Subcutaneous adipose tissue (tissue), 4 donors: Measurements from ENCODE around the gene GRIK2. TPM values are rescaled to one million over a fixed set of nuclear protein-coding genes. Genes with fewer than 3 reads are reported as not detected.

Experiments used
- CTCF ChIP-seq: fragments of 450-650 bp; IDR thresholded peaks from one replicate; pipeline ENCODE4 v1.5.1; 2016; ENCODE audit warnings: low read depth, mild to moderate bottlenecking, control low read depth, antibody characterized with exemption, moderate library complexity
- total RNA-seq, 4 donors: library from RNA; depleted of rRNA; stranded (reverse); fragments of >200 nt; gene quantifications; one replicate each; pipeline ENCODE4 v1.1.0, GENCODE V29; 2016

Gene GRIK2
- total RNA-seq, 4 donors from 2014 or later = 0.19 to 1.5 (median 0.81) TPM

DNA sequence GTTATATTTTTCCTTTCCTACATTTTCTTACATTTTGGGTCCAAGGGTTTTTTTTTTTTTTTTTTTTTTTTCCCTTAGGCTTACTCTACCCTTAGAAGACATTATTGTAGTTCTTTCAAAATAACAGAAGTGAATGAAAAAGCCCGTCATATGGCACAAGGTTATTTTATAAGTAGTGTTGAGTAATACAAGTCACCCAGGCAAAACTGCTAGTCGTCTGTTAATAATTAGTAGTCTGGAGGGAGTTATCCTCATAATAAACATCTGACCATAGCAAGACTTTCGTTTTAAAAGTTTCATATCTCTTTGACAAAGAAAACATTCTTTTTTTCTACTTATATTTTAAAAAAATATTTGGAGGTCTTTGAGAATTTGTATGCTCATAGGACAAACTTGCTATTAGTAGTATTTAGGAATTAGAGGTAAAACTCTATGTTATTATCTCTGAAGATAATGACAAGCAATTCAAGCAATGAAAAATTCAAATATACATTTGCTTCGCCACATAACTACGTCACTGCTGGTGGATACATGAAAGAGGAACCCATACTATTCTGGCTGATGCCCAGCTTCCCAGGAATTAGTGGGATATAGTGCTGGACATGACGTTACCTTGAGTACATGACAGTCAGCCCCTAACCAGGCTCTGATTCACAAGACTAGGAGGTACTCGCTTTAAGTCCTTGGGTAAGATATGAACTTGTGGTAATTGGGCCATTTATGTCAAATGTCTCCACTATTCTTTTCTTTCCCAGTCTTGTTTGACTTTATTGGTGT is 532.8 kb downstream of the GRIK2 start:
- TF ChIP-seq CTCF = no peak

DNA sequence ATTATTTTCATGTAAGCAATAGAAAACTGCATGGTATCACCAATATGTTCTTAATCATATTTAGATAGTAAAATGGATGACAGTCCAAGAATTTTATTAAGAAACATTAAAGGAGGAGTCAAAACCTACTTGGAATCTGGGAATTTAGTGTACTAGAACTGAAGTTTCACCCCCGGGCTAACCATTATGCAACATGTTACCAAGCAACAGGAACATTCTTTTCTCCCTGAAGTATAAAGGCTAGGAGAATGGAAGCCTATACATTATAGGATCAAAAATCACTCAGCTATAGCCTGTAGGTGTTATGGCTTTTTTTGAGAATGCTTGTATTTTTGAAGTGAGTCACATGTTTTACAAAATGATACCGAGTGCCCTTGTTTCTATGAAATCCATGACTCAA is 538.3 kb downstream of the GRIK2 start:
- TF ChIP-seq CTCF = no peak

DNA sequence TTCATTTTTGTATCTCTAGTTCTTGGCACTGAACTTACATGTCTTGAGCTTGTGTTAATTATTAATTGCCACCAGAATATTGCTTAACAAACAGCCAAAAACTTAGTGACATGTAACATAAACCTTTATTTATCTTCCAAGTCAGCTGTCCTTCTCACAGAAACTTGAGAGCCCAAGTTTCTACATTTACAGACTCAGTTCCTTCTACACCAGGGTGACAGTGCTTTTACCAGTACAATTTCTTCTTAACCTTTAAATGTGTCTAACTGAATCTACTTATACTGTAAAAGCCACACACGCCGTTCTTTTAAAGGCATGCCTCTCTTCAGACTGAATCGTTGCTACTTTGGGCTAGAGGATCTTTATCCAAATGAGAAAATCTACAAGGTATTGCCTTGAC is 539.2 kb downstream of the GRIK2 start:
- no peak for TF ChIP-seq CTCF

DNA sequence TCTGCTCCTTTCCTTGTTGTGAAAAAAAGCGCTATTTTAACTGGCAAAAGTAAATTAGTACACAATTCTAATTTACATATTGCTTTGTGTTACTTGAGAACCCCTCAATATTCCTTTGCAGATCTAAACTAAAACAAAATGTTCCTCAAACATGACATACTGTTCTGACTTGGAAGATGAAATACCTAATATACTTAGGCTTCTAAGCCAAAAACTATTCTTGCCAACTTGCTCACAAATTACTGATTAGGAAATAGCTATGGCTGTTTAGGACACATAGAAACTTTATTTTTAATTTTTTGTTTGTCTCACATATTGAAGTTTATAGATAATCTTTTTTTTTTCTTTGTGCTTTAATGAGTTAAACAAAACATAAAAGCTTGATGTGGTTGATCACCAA is 542.2 kb downstream of the GRIK2 start:
- no peak for TF ChIP-seq CTCF

- no peak for TF ChIP-seq CTCF
Observed at GRCh38 chr6:101936516-101936915, 543.0 kb downstream of the GRIK2 start.

GRCh38 chr6:101937108-101937507 is 543.6 kb downstream of the GRIK2 start:
- no peak for TF ChIP-seq CTCF

GRCh38 chr6:101940391-101940790 is 546.9 kb downstream of the GRIK2 start:
- TF ChIP-seq CTCF = no peak
